Raji (cell line): Measurements from ENCODE around the gene CAMLG.
A peak's percentile ranks its signal among the peaks of the same experiment; 100 is the strongest.

Source experiments
- POLR2A ChIP-seq: IDR thresholded peaks from 2 replicates; pipeline ENCODE4 v1.6.1; 2011; ENCODE audit warnings: low read depth, low read length, control low read depth; ENCODE audit not compliant: insufficient read depth

CAMLG gene

GRCh38 chr5:134738133-134738962 lies at the start of gene CAMLG:
Gene CAMLG, plus strand, starts transcription at chr5:134738548. Its CDS starts 73 bp downstream, at chr5:134738621.
- peak; percentile 89 for TF ChIP-seq POLR2A

GRCh38 chr5:134692722-134693121 lies 45.6 kb upstream of the CAMLG start:
- no peak for TF ChIP-seq POLR2A

GRCh38 chr5:134708301-134708700 lies 30.0 kb upstream of the CAMLG start:
- TF ChIP-seq POLR2A, result no peak

- TF ChIP-seq POLR2A, result no peak
Measured at GRCh38 chr5:134714120-134714519, 24.2 kb upstream of the CAMLG start.

GRCh38 chr5:134714541-134714940 lies 23.8 kb upstream of the CAMLG start:
- TF ChIP-seq POLR2A, result no peak

GRCh38 chr5:134724872-134725271 lies 13.5 kb upstream of the CAMLG start:
- TF ChIP-seq POLR2A, result no peak

- TF ChIP-seq POLR2A, result no peak
Measured at GRCh38 chr5:134732819-134733218, 5.5 kb upstream of the CAMLG start.

GRCh38 chr5:134735243-134735642 lies 3.1 kb upstream of the CAMLG start:
- TF ChIP-seq POLR2A, result no peak

GRCh38 chr5:134736173-134736812 lies 2.1 kb upstream of the CAMLG start:
- no peak for TF ChIP-seq POLR2A

GRCh38 chr5:134738963-134739661 lies 764 bp downstream of the CAMLG start:
- TF ChIP-seq POLR2A, result peak; percentile 36; the same call in 1 of the 2 replicates

GRCh38 chr5:134741052-134741451 lies 2.7 kb downstream of the CAMLG start:
- TF ChIP-seq POLR2A, result no peak

GRCh38 chr5:134742134-134742533 lies 3.8 kb downstream of the CAMLG start:
- no peak for TF ChIP-seq POLR2A

- TF ChIP-seq POLR2A, result no peak
Measured at GRCh38 chr5:134749415-134749814, 11.1 kb downstream of the CAMLG start.

- no peak for TF ChIP-seq POLR2A
Measured at GRCh38 chr5:134758176-134758503, 19.8 kb downstream of the CAMLG start.

GRCh38 chr5:134758504-134759341 lies 20.4 kb downstream of the CAMLG start, which contains the start of gene DDX46:
Gene DDX46, plus strand, starts transcription at chr5:134758779. Its CDS starts 160 bp downstream, at chr5:134758939.
- peak; percentile 95 for TF ChIP-seq POLR2A
